Measurements from ENCODE around the gene MT1F. TPM values are rescaled to one million over a fixed set of nuclear protein-coding genes. Genes with fewer than 3 reads are reported as not detected.

The MT1F gene
- total RNA-seq, 1 donor from 2014 or later: 3.4 TPM

GRCh38 chr16:56649271-56649670 is 8.5 kb upstream of the MT1F start:
- peaks cover 18% of the 10 kb centered on the region for H3K27me3 Mint-ChIP-seq (ENCODE audit: unreplicated experiment)
- H3K4me3 Mint-ChIP-seq (ENCODE audit: unreplicated experiment): no peak overlapping the region

DNA sequence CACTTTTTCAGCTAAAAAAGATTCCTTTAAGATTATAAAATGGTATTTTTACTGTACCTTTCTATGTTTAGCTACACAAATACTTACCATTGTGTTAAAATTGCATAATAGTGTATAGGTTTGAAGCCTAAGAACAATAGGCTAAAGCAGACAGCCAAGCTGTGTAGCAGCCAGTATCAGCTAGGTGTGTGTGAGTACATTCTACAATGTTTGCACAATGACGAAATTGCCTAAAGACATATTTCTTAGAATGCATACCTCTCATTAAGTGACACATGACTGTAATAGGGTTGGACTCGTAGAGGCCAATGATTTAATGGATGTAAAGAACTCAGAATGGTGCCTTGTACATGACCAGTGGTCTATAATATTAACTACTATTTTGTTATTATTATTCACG is 7.9 kb upstream of the MT1F start:
- peaks cover 12% of the 10 kb centered on the region for H3K27me3 Mint-ChIP-seq (ENCODE audit: unreplicated experiment)
- peaks cover 7% of the 10 kb centered on the region for H3K9me3 Mint-ChIP-seq (ENCODE audit: unreplicated experiment)
- TF ChIP-seq, protein P1, sequence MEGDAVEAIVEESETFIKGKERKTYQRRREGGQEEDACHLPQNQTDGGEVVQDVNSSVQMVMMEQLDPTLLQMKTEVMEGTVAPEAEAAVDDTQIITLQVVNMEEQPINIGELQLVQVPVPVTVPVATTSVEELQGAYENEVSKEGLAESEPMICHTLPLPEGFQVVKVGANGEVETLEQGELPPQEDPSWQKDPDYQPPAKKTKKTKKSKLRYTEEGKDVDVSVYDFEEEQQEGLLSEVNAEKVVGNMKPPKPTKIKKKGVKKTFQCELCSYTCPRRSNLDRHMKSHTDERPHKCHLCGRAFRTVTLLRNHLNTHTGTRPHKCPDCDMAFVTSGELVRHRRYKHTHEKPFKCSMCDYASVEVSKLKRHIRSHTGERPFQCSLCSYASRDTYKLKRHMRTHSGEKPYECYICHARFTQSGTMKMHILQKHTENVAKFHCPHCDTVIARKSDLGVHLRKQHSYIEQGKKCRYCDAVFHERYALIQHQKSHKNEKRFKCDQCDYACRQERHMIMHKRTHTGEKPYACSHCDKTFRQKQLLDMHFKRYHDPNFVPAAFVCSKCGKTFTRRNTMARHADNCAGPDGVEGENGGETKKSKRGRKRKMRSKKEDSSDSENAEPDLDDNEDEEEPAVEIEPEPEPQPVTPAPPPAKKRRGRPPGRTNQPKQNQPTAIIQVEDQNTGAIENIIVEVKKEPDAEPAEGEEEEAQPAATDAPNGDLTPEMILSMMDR (IDR thresholded peaks at IDR 0.05; ENCODE audit: partially characterized antibody, unreplicated experiment): no peak
- no peaks in the 10 kb centered on the region for H3K4me1 Mint-ChIP-seq (ENCODE audit: low read depth, unreplicated experiment)
- no peak overlapping the region for H3K4me3 Mint-ChIP-seq (ENCODE audit: unreplicated experiment)
- H3K36me3 Mint-ChIP-seq (ENCODE audit: unreplicated experiment): no peaks in the 10 kb centered on the region
- H3K27ac Mint-ChIP-seq (ENCODE audit: unreplicated experiment): no peak overlapping the region
- DNase-seq: no peak

More at GRCh38 chr16:56649271-56649670, 8.5 kb upstream of the MT1F start:
- Mint-ChIP-seq H3K9me3 (ENCODE audit: unreplicated experiment) (peaks cover 7% of the 10 kb centered on the region), H3K4me1 (ENCODE audit: low read depth, unreplicated experiment) (no peaks in the 10 kb centered on the region), H3K27ac (ENCODE audit: unreplicated experiment) (no peak overlapping the region), H3K36me3 (ENCODE audit: unreplicated experiment) (no peaks in the 10 kb centered on the region)
- no peak for DNase-seq
- TF ChIP-seq, protein P1 (IDR thresholded peaks at IDR 0.05; ENCODE audit: partially characterized antibody, unreplicated experiment): no peak

- no peaks in the 10 kb centered on the region for H3K36me3 Mint-ChIP-seq (ENCODE audit: unreplicated experiment)
- DNase-seq: no peak
- H3K27me3 Mint-ChIP-seq (ENCODE audit: unreplicated experiment): peaks cover 4% of the 10 kb centered on the region
- peaks cover 5% of the 10 kb centered on the region for H3K9me3 Mint-ChIP-seq (ENCODE audit: unreplicated experiment)
- no peak within 1 kb of the TSS for H3K4me3 Mint-ChIP-seq (ENCODE audit: unreplicated experiment)
- TF ChIP-seq, protein P1 (IDR thresholded peaks at IDR 0.05; ENCODE audit: partially characterized antibody, unreplicated experiment): no peak
- no peak within 1 kb of the TSS for H3K27ac Mint-ChIP-seq (ENCODE audit: unreplicated experiment)
- H3K4me1 Mint-ChIP-seq (ENCODE audit: low read depth, unreplicated experiment): no peaks in the 10 kb centered on the region
Observed at GRCh38 chr16:56651586-56651985, 6.2 kb upstream of the MT1F start, which contains the start of gene MT1B. Gene MT1B, plus strand, starts transcription at chr16:56651886. Its CDS starts 68 bp downstream, at chr16:56651954.

- H3K4me3 Mint-ChIP-seq (ENCODE audit: unreplicated experiment): no peak overlapping the region
- no peaks in the 10 kb centered on the region for H3K36me3 Mint-ChIP-seq (ENCODE audit: unreplicated experiment)
- H3K9me3 Mint-ChIP-seq (ENCODE audit: unreplicated experiment): peaks cover 5% of the 10 kb centered on the region
- no peaks in the 10 kb centered on the region for H3K4me1 Mint-ChIP-seq (ENCODE audit: low read depth, unreplicated experiment)
- TF ChIP-seq, protein P1 (IDR thresholded peaks at IDR 0.05; ENCODE audit: partially characterized antibody, unreplicated experiment): no peak
- H3K27ac Mint-ChIP-seq (ENCODE audit: unreplicated experiment): no peak overlapping the region
- H3K27me3 Mint-ChIP-seq (ENCODE audit: unreplicated experiment): peaks cover 8% of the 10 kb centered on the region
- DNase-seq: no peak
Observed at GRCh38 chr16:56652600-56652999, 5.2 kb upstream of the MT1F start.

DNA sequence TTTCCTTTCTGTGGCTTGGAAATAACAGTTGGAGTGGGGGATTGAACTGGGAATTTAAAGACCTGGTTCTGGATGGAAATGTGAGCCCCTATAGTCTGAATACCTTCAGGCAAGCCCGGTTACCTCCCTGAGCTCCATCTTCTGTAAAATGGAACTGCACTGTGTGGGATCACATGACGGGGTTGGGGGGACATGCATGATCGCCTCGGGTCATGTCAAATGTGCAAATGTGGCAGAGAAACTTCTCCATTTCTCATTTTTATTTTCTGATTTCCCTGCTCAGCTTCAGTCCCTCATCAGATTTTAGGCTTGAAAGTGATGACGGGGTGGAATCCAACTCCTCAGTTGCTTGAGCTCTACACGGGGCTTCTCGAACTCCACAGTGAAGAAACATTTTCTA is 4.5 kb upstream of the MT1F start:
- Mint-ChIP-seq H3K9me3 (ENCODE audit: unreplicated experiment) (peaks cover 7% of the 10 kb centered on the region), H3K4me1 (ENCODE audit: low read depth, unreplicated experiment) (no peaks in the 10 kb centered on the region), H3K27ac (ENCODE audit: unreplicated experiment) (no peak overlapping the region), H3K27me3 (ENCODE audit: unreplicated experiment) (peaks cover 12% of the 10 kb centered on the region), H3K4me3 (ENCODE audit: unreplicated experiment) (no peak overlapping the region), H3K36me3 (ENCODE audit: unreplicated experiment) (no peaks in the 10 kb centered on the region)
- TF ChIP-seq, protein P1 (IDR thresholded peaks at IDR 0.05; ENCODE audit: partially characterized antibody, unreplicated experiment): no peak
- no peak for DNase-seq

Data from glutamatergic neuron (in vitro differentiated cells).